CD4-positive, alpha-beta T cell treated with Interleukin-4 for 4 hours (primary cell): ENCODE results near the gene C5orf63.
"Not testable (repeated sequence)": the region's sequence is repeated elsewhere in the genome, so short reads cannot be mapped to it uniquely, and the experiment has no call there.

Experiments
- DNase-seq: peaks from one replicate; pipeline ENCODE4 v3.0.0-alpha.2; 2020

C5orf63 gene

GRCh38 chr5:127072861-127073846 lies at the start of gene C5orf63:
C5orf63 (minus strand) TSS chr5:127073502; CDS start chr5:127058995, 14,507 bp downstream.
- DNase-seq = peak; percentile 63

- no peak for DNase-seq
These were observed 39.1 kb upstream of the C5orf63 start for GRCh38 chr5:127112347-127112864.

- DNase-seq = no peak
These were observed 37.8 kb upstream of the C5orf63 start for GRCh38 chr5:127111112-127111511.

- not testable (repeated sequence) for DNase-seq
These were observed 35.4 kb upstream of the C5orf63 start for GRCh38 chr5:127108624-127109260.

- DNase-seq = no peak
These were observed 28.6 kb upstream of the C5orf63 start for GRCh38 chr5:127101935-127102334.

- DNase-seq = no peak
These were observed 28.2 kb upstream of the C5orf63 start for GRCh38 chr5:127101533-127101932.

- DNase-seq = no peak
These were observed 24.9 kb upstream of the C5orf63 start for GRCh38 chr5:127098241-127098640.

GRCh38 chr5:127097278-127097677 lies 24.0 kb upstream of the C5orf63 start:
- DNase-seq = no peak

GRCh38 chr5:127096328-127096993 lies 23.2 kb upstream of the C5orf63 start:
- DNase-seq = no peak

GRCh38 chr5:127094161-127094814 lies 21.0 kb upstream of the C5orf63 start:
- DNase-seq = no peak

- no peak for DNase-seq
These were observed 19.4 kb upstream of the C5orf63 start for GRCh38 chr5:127092690-127093089.

GRCh38 chr5:127089191-127089590 lies 15.9 kb upstream of the C5orf63 start:
- DNase-seq = no peak

- no peak for DNase-seq
These were observed 14.9 kb upstream of the C5orf63 start for GRCh38 chr5:127088251-127088650.

GRCh38 chr5:127086589-127086988 lies 13.3 kb upstream of the C5orf63 start:
- no peak for DNase-seq

GRCh38 chr5:127085796-127086195 lies 12.5 kb upstream of the C5orf63 start:
- DNase-seq = no peak

GRCh38 chr5:127085371-127085770 lies 12.1 kb upstream of the C5orf63 start:
- DNase-seq = no peak

GRCh38 chr5:127084656-127085055 lies 11.4 kb upstream of the C5orf63 start:
- DNase-seq = no peak

GRCh38 chr5:127083711-127084110 lies 10.4 kb upstream of the C5orf63 start:
- DNase-seq = no peak

GRCh38 chr5:127079994-127080491 lies 6.7 kb upstream of the C5orf63 start:
- DNase-seq = no peak

GRCh38 chr5:127077366-127077765 lies 4.1 kb upstream of the C5orf63 start:
- no peak for DNase-seq

GRCh38 chr5:127076315-127077129 lies 3.2 kb upstream of the C5orf63 start:
- no peak for DNase-seq

GRCh38 chr5:127074466-127074865 lies 1.2 kb upstream of the C5orf63 start:
- no peak for DNase-seq
